Retinal pigment epithelial cell (primary cell): ENCODE measurements around the gene NRG3.
"Not testable (repeated sequence)": the region's sequence is repeated elsewhere in the genome, so short reads cannot be mapped to it uniquely, and the experiment has no call there.

Experiments
- DNase-seq: peaks from one replicate; pipeline ENCODE4 v3.0.0-alpha.2; 2010; ENCODE audit warnings: low read depth
- H3K4me3 ChIP-seq: 2 replicates; pipeline ENCODE4 v1.5.1; 2011; ENCODE audit warnings: mild to moderate bottlenecking, low read length, control low read depth, moderate library complexity
- CTCF ChIP-seq: conservative IDR thresholded peaks from 2 replicates; pipeline ENCODE4 v1.5.1; 2011; ENCODE audit warnings: low read depth, low read length, control low read depth, inconsistent platforms

NRG3 gene

GRCh38 chr10:82969405-82969804 is 1094.4 kb downstream of the NRG3 start:
- DNase-seq, result no peak
- H3K4me3 ChIP-seq, result no peak overlapping the region
- TF ChIP-seq CTCF, result peak; percentile 44

GRCh38 chr10:82980321-82980720 is 1105.3 kb downstream of the NRG3 start:
- H3K4me3 ChIP-seq, result no peak overlapping the region
- no peak for DNase-seq
- no peak for TF ChIP-seq CTCF

- no peak for TF ChIP-seq CTCF
- no peak for DNase-seq
- H3K4me3 ChIP-seq, result no peak overlapping the region
Observed at GRCh38 chr10:82981137-82981723, 1106.2 kb downstream of the NRG3 start.

- peak; percentile 76 for DNase-seq
- TF ChIP-seq CTCF, result no peak
- H3K4me3 ChIP-seq, result no peak overlapping the region
Observed at GRCh38 chr10:82982110-82982608, 1107.2 kb downstream of the NRG3 start.

- no peak for DNase-seq
- TF ChIP-seq CTCF, result no peak
- no peak overlapping the region for H3K4me3 ChIP-seq
Observed at GRCh38 chr10:82986216-82986615, 1111.2 kb downstream of the NRG3 start.

- not testable (repeated sequence) for H3K4me3 ChIP-seq, DNase-seq
Observed at GRCh38 chr10:83006479-83006878, 1131.5 kb downstream of the NRG3 start.

GRCh38 chr10:83007510-83007909 is 1132.5 kb downstream of the NRG3 start:
- DNase-seq, result no peak
- no peak overlapping the region for H3K4me3 ChIP-seq
- TF ChIP-seq CTCF, result no peak

- no peak for DNase-seq
- no peak overlapping the region for H3K4me3 ChIP-seq
- no peak for TF ChIP-seq CTCF
Observed at GRCh38 chr10:83012866-83013265, 1137.9 kb downstream of the NRG3 start.
